Measurements from ENCODE around the gene EP300.

EP300 gene

DNA sequence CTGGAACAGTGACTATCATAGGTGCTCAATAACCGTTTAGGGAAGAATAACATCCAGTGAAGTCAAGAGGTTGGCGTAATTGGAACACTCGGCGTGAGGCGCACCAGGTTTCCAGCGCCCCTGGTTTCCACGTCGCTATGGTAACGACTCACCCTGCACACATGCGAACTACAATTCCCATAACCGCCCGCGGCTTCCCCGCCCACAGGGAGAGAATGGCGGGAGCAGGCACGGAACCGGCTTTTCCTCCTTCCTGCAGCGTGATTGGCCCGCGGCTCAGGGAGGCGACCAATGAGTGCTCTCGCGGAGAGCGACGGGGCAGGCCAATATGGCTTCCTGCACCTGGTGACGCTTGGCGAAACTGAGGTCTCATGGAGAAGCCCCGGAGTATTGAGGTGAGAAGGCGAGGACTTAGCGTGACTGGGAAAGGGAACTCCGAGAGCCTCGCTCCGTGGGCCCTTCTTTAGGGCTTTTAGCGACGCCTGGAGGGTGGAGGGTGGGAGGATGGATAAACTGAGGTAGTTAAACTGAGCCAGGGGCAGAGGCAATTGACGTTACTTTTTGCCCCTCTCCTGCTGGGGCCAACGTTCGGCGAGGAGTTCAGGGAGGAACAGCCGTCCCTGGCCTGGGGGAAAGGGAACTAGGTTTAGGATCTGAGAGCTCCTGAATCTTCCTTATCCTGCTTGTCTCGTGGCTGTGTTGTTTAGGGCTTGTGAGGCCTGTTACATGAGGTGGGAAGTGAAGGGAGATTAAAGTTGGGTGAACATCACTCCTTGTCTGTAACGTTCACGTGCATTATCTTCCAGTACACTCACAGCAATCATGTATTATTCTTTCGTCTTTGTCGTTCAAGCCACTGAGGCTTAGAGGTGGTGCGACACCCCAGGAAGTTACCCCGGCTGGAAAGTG, 112.9 kb downstream of the EP300 start, which contains the start of gene L3MBTL2:
Gene L3MBTL2 (plus strand): TSS at position 321 of the 909 bp plus-strand sequence. CDS start 51 bp downstream, at position 372.
- Histone ChIP-seq H3K27ac (ENCODE audit: extremely low read depth, low read depth, low read length) (peak within 1 kb of the TSS; percentile 65), H3K36me3 (ENCODE audit: control insufficient read depth in 2 of 2, insufficient read depth in 1 of 2, low read length in 2 of 2) (peaks cover 18% of the 10 kb centered on the region in 2 experiments; a peak in 2 of 3 replicates), H3K4me3 (ENCODE audit: low read depth, low read length) (peak within 1 kb of the TSS; percentile 80), H3K9me3 (ENCODE audit: control insufficient read depth, insufficient read depth, low read depth, low read length) (no peaks in the 10 kb centered on the region), H3K4me1 (ENCODE audit: control insufficient read depth, insufficient read depth, low read length) (0 out of 2 replicates have a peak, but pooled peaks cover 2% of the 10 kb centered on the region)
- ChIA-PET CTCF (no interaction called here), POLR2A (no interaction called here)
- TF ChIP-seq ZNF837 (tag by site-specific recombination; IDR thresholded peaks at IDR 0.05) (no peak), IKZF3 (tag by site-specific recombination; IDR thresholded peaks at IDR 0.05) (peak; percentile 50; the same call in 1 of the 2 replicates), ZNF621 (tag by site-specific recombination; IDR thresholded peaks at IDR 0.05) (no peak), GLI2 (tag by site-specific recombination; IDR thresholded peaks at IDR 0.05; ENCODE audit: borderline replicate concordance, low read depth) (no peak), MEIS1 (CRISPR knock-in tag; IDR thresholded peaks at IDR 0.05; ENCODE audit: borderline replicate concordance) (no peak), ZNF76 (tag by site-specific recombination; IDR thresholded peaks at IDR 0.05; ENCODE audit: borderline replicate concordance, low read depth) (peak; percentile 98), ZNF416 (tag by site-specific recombination; IDR thresholded peaks at IDR 0.05) (no peak), ZNF138 (tag by site-specific recombination; IDR thresholded peaks at IDR 0.05; ENCODE audit: borderline replicate concordance) (no peak), ZFP37 (tag by site-specific recombination; IDR thresholded peaks at IDR 0.05) (peak; percentile 70; the same call in 1 of the 2 replicates), SETDB1 (IDR thresholded peaks at IDR 0.05; ENCODE audit: insufficient read length, low read length) (no peak), OVOL3 (tag by site-specific recombination; IDR thresholded peaks at IDR 0.05) (no peak), ZNF211 (tag by site-specific recombination; IDR thresholded peaks at IDR 0.05; ENCODE audit: low read depth) (no peak), YY1 (tag by site-specific recombination; IDR thresholded peaks at IDR 0.05) (peak; percentile 94), MZF1 (tag by site-specific recombination; IDR thresholded peaks at IDR 0.05; ENCODE audit: borderline replicate concordance) (no peak), ZNF747 (tag by site-specific recombination; IDR thresholded peaks at IDR 0.05) (no peak), ZNF560 (tag by site-specific recombination; IDR thresholded peaks at IDR 0.05; ENCODE audit: borderline replicate concordance) (no peak), ZNF140 (tag by site-specific recombination; IDR thresholded peaks at IDR 0.05) (no peak), ZNF404 (tag by site-specific recombination; IDR thresholded peaks at IDR 0.05) (no peak), ZNF501 (tag by site-specific recombination; IDR thresholded peaks at IDR 0.05) (peak; percentile 65; the same call in 1 of the 2 replicates), ZNF394 (tag by site-specific recombination; IDR thresholded peaks at IDR 0.05; ENCODE audit: borderline replicate concordance) (peak; percentile 50; the same call in 1 of the 2 replicates), ZNF292 (tag by site-specific recombination; IDR thresholded peaks at IDR 0.05; ENCODE audit: borderline replicate concordance, low read depth) (no peak), ZNF391 (tag by site-specific recombination; IDR thresholded peaks at IDR 0.05; ENCODE audit: borderline replicate concordance, low read depth) (no peak), ZNF37A (tag by site-specific recombination; IDR thresholded peaks at IDR 0.05) (no peak), WT1 (tag by site-specific recombination; IDR thresholded peaks at IDR 0.05) (no peak), HOXD13 (CRISPR knock-in tag; IDR thresholded peaks at IDR 0.05; ENCODE audit: borderline replicate concordance) (no peak), ZNF677 (tag by site-specific recombination; IDR thresholded peaks at IDR 0.05) (no peak), AEBP2 (tag by site-specific recombination; IDR thresholded peaks at IDR 0.05; ENCODE audit: borderline replicate concordance) (no peak), ZNF510 (tag by site-specific recombination; IDR thresholded peaks at IDR 0.05; ENCODE audit: insufficient replicate concordance) (no peak), ZNF350 (tag by site-specific recombination; IDR thresholded peaks at IDR 0.05) (no peak)
- TF ChIP-seq, protein P1, sequence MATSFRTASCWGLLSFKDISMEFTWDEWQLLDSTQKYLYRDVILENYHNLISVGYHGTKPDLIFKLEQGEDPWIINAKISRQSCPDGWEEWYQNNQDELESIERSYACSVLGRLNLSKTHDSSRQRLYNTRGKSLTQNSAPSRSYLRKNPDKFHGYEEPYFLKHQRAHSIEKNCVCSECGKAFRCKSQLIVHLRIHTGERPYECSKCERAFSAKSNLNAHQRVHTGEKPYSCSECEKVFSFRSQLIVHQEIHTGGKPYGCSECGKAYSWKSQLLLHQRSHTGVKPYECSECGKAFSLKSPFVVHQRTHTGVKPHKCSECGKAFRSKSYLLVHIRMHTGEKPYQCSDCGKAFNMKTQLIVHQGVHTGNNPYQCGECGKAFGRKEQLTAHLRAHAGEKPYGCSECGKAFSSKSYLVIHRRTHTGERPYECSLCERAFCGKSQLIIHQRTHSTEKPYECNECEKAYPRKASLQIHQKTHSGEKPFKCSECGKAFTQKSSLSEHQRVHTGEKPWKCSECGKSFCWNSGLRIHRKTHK (tag by site-specific recombination; IDR thresholded peaks at IDR 0.05): no peak
- TF ChIP-seq, protein P2, sequence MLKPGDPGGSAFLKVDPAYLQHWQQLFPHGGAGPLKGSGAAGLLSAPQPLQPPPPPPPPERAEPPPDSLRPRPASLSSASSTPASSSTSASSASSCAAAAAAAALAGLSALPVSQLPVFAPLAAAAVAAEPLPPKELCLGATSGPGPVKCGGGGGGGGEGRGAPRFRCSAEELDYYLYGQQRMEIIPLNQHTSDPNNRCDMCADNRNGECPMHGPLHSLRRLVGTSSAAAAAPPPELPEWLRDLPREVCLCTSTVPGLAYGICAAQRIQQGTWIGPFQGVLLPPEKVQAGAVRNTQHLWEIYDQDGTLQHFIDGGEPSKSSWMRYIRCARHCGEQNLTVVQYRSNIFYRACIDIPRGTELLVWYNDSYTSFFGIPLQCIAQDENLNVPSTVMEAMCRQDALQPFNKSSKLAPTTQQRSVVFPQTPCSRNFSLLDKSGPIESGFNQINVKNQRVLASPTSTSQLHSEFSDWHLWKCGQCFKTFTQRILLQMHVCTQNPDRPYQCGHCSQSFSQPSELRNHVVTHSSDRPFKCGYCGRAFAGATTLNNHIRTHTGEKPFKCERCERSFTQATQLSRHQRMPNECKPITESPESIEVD (tag by site-specific recombination; IDR thresholded peaks at IDR 0.05): no peak
- TF ChIP-seq, protein P3, sequence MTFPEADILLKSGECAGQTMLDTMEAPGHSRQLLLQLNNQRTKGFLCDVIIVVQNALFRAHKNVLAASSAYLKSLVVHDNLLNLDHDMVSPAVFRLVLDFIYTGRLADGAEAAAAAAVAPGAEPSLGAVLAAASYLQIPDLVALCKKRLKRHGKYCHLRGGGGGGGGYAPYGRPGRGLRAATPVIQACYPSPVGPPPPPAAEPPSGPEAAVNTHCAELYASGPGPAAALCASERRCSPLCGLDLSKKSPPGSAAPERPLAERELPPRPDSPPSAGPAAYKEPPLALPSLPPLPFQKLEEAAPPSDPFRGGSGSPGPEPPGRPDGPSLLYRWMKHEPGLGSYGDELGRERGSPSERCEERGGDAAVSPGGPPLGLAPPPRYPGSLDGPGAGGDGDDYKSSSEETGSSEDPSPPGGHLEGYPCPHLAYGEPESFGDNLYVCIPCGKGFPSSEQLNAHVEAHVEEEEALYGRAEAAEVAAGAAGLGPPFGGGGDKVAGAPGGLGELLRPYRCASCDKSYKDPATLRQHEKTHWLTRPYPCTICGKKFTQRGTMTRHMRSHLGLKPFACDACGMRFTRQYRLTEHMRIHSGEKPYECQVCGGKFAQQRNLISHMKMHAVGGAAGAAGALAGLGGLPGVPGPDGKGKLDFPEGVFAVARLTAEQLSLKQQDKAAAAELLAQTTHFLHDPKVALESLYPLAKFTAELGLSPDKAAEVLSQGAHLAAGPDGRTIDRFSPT (tag by site-specific recombination; IDR thresholded peaks at IDR 0.05): no peak

Data from HEK293 (cell line).